Chondrocyte (in vitro differentiated cells): ENCODE data around the gene GID4. TPM values are rescaled to one million over a fixed set of nuclear protein-coding genes. Genes with fewer than 3 reads are reported as not detected.

Experiments used
- DNase-seq: peaks from one replicate; pipeline ENCODE4 v3.0.0; 2021; ENCODE audit warnings: mixed read lengths, low spot score
- H3K27ac Mint-ChIP-seq: one replicate; pipeline ENCODE4 v1.8.0; 2021; ENCODE audit warnings: mild to moderate bottlenecking, moderate library complexity, mixed read lengths; ENCODE audit not compliant: unreplicated experiment
- H3K27me3 Mint-ChIP-seq: 2 replicates; pipeline ENCODE4 v1.8.0; 2021; ENCODE audit warnings: low read depth, mixed read lengths
- H3K36me3 Mint-ChIP-seq: 2 replicates; pipeline ENCODE4 v1.8.0; 2021; ENCODE audit warnings: low read depth, mixed read lengths
- H3K4me1 Mint-ChIP-seq: 2 replicates; pipeline ENCODE4 v1.8.0; 2021; ENCODE audit warnings: low read depth, mild to moderate bottlenecking, mixed read lengths
- H3K4me3 Mint-ChIP-seq: one replicate; pipeline ENCODE4 v1.8.0; 2021; ENCODE audit warnings: mild to moderate bottlenecking, moderate library complexity, mixed read lengths; ENCODE audit not compliant: unreplicated experiment
- H3K9me3 Mint-ChIP-seq: 2 replicates; pipeline ENCODE4 v1.8.0; 2021; ENCODE audit warnings: low read depth, mixed read lengths
- CTCF ChIP-seq: fragments of 200-600 bp; sonication (generic); IDR thresholded peaks from 2 replicates; pipeline ENCODE4 v1.5.0; 2021; ENCODE audit warnings: antibody characterized with exemption, mild to moderate bottlenecking, moderate library complexity
- total RNA-seq: library from RNA; stranded (reverse); gene quantifications from 3 replicates; pipeline ENCODE4 v1.2.1, GENCODE V29; 2021

The GID4 gene
- total RNA-seq, 1 donor from 2014 or later, result 9.7 TPM

GRCh38 chr17:18042983-18043382 is 3.8 kb downstream of the GID4 start:
- H3K36me3 Mint-ChIP-seq, result peaks cover 6% of the 10 kb centered on the region

GRCh38 chr17:18043491-18043890 is 4.3 kb downstream of the GID4 start:
- Mint-ChIP-seq H3K27me3 (no peaks in the 10 kb centered on the region), H3K9me3 (no peaks in the 10 kb centered on the region)

More at GRCh38 chr17:18042983-18043382, 3.8 kb downstream of the GID4 start:
- no peak overlapping the region for H3K4me3 Mint-ChIP-seq
- H3K9me3 Mint-ChIP-seq, result no peaks in the 10 kb centered on the region
- H3K27me3 Mint-ChIP-seq, result no peaks in the 10 kb centered on the region
- H3K4me1 Mint-ChIP-seq, result peaks cover 39% of the 10 kb centered on the region
- no peak overlapping the region for H3K27ac Mint-ChIP-seq
- TF ChIP-seq CTCF, result no peak
- no peak for DNase-seq

GRCh38 chr17:18044609-18045008 is 5.4 kb downstream of the GID4 start:
- Mint-ChIP-seq H3K27me3 (no peaks in the 10 kb centered on the region), H3K4me1 (peaks cover 28% of the 10 kb centered on the region), H3K36me3 (peaks cover 7% of the 10 kb centered on the region), H3K27ac (no peak overlapping the region), H3K9me3 (no peaks in the 10 kb centered on the region), H3K4me3 (no peak overlapping the region)
- TF ChIP-seq CTCF, result no peak
- no peak for DNase-seq

More at GRCh38 chr17:18043491-18043890, 4.3 kb downstream of the GID4 start:
- H3K4me1 Mint-ChIP-seq, result peaks cover 34% of the 10 kb centered on the region
- DNase-seq, result no peak
- H3K4me3 Mint-ChIP-seq, result no peak overlapping the region
- H3K27ac Mint-ChIP-seq, result no peak overlapping the region
- TF ChIP-seq CTCF, result peak; percentile 71
- H3K36me3 Mint-ChIP-seq, result peaks cover 6% of the 10 kb centered on the region

GRCh38 chr17:18045691-18046350 is 6.6 kb downstream of the GID4 start:
- H3K4me3 Mint-ChIP-seq, result no peak overlapping the region
- no peaks in the 10 kb centered on the region for H3K9me3 Mint-ChIP-seq
- TF ChIP-seq CTCF, result no peak
- no peak overlapping the region for H3K27ac Mint-ChIP-seq
- H3K4me1 Mint-ChIP-seq, result peaks cover 19% of the 10 kb centered on the region
- no peak for DNase-seq
- no peaks in the 10 kb centered on the region for H3K27me3 Mint-ChIP-seq
- H3K36me3 Mint-ChIP-seq, result peaks cover 7% of the 10 kb centered on the region

- DNase-seq, result no peak
- Mint-ChIP-seq H3K36me3 (peaks cover 23% of the 10 kb centered on the region), H3K4me3 (no peak overlapping the region), H3K4me1 (no peaks in the 10 kb centered on the region), H3K27ac (no peak overlapping the region), H3K9me3 (no peaks in the 10 kb centered on the region), H3K27me3 (no peaks in the 10 kb centered on the region)
- no peak for TF ChIP-seq CTCF
Observed at GRCh38 chr17:18055597-18055996, 16.4 kb downstream of the GID4 start.
